ENCODE data around the gene HOXD8.

GRCh38 chr2:176106581-176107539, 22.6 kb upstream of the HOXD8 start, which contains the start of gene HOXD11:
- no peak for TF ChIP-seq TAF1 (IDR thresholded peaks at IDR 0.05; ENCODE audit: borderline replicate concordance, low read depth, low read length)
- no peak for TF ChIP-seq DPF2 (IDR thresholded peaks at IDR 0.05)
- no peak for TF ChIP-seq MEF2A (IDR thresholded peaks at IDR 0.05; ENCODE audit: insufficient read depth, low read depth, low read length)
- no peak for TF ChIP-seq CTCF (IDR thresholded peaks at IDR 0.05 in 2 of 3, conservative IDR thresholded peaks at IDR 0.05 in 1 of 3; ENCODE audit: control insufficient read depth in 2 of 3, extremely low read depth in 1 of 3, insufficient read depth in 1 of 3, low read depth in 3 of 3, low read length in 3 of 3)
- no peak for TF ChIP-seq CREB1 (IDR thresholded peaks at IDR 0.05; ENCODE audit: low read depth)
- TF ChIP-seq BHLHE40 (IDR thresholded peaks at IDR 0.05; ENCODE audit: borderline replicate concordance in 1 of 2, low read depth in 2 of 2, low read length in 1 of 2): no peak
- TF ChIP-seq ZNF217 (IDR thresholded peaks at IDR 0.05): no peak
- no peak for TF ChIP-seq BACH1 (IDR thresholded peaks at IDR 0.05; ENCODE audit: borderline replicate concordance)
